Loucy (cell line): ENCODE results near the gene MOSPD2.

Experiments
- H2AFZ ChIP-seq: fragments of 200-600 bp; sonication (generic); 2 replicates; pipeline ENCODE4 v1.6.0; 2016; ENCODE audit warnings: antibody characterized with exemption, mild to moderate bottlenecking, low read length, moderate library complexity
- H3F3A ChIP-seq: fragments of 200-600 bp; 2 replicates; pipeline ENCODE4 v1.6.0; 2016; ENCODE audit warnings: antibody characterized with exemption, low read depth, mild to moderate bottlenecking
- H3K27me3 ChIP-seq: fragments of 200-600 bp; sonication (generic); 2 replicates; pipeline ENCODE4 v1.6.1; 2014; ENCODE audit warnings: low read length, mild to moderate bottlenecking; ENCODE audit not compliant: insufficient read depth, poor library complexity, severe bottlenecking
- H3K36me3 ChIP-seq: fragments of 200-600 bp; sonication (generic); 2 replicates; pipeline ENCODE4 v1.6.1; 2016; ENCODE audit warnings: low read length; ENCODE audit not compliant: insufficient read depth
- H3K4me1 ChIP-seq: fragments of 200-600 bp; sonication (generic); 2 replicates; pipeline ENCODE4 v1.5.1; 2014; ENCODE audit warnings: low read length, mild to moderate bottlenecking; ENCODE audit not compliant: insufficient read depth, poor library complexity, severe bottlenecking
- H3K4me2 ChIP-seq: fragments of 200-600 bp; sonication (generic); 2 replicates; pipeline ENCODE4 v1.6.0; 2014; ENCODE audit warnings: antibody characterized with exemption, low read length, low read depth, mild to moderate bottlenecking; ENCODE audit not compliant: poor library complexity, severe bottlenecking
- H3K4me3 ChIP-seq: fragments of 200-600 bp; sonication (generic); 2 replicates; pipeline ENCODE4 v1.5.1; 2014; ENCODE audit warnings: low read length, mild to moderate bottlenecking, mixed read lengths; ENCODE audit not compliant: poor library complexity, severe bottlenecking
- H3K79me2 ChIP-seq: fragments of 200-600 bp; sonication (generic); 2 replicates; pipeline ENCODE4 v1.6.1; 2014; ENCODE audit warnings: low read length; ENCODE audit not compliant: insufficient read depth
- H3K9ac ChIP-seq: fragments of 200-600 bp; sonication (generic); 2 replicates; pipeline ENCODE4 v1.6.0; 2014; ENCODE audit warnings: mild to moderate bottlenecking, low read depth, low read length, moderate library complexity; ENCODE audit not compliant: poor library complexity, severe bottlenecking
- H3K9me2 ChIP-seq: fragments of 200-600 bp; sonication (generic); replicated peaks from 2 replicates; pipeline ENCODE4 v1.6.1; 2016; ENCODE audit warnings: low read depth, low read length, mixed read lengths
- H3K9me3 ChIP-seq: fragments of 200-600 bp; sonication (generic); 2 replicates; pipeline ENCODE4 v1.6.1; 2014; ENCODE audit warnings: mild to moderate bottlenecking, antibody characterized with exemption, low read length, low read depth; ENCODE audit not compliant: insufficient read depth
- H4K20me1 ChIP-seq: fragments of 200-600 bp; sonication (generic); 2 replicates; pipeline ENCODE4 v1.6.0; 2014; ENCODE audit warnings: antibody characterized with exemption, low read length, mild to moderate bottlenecking; ENCODE audit not compliant: insufficient read depth, poor library complexity, severe bottlenecking
- EZH2phosphoT487 ChIP-seq: fragments of 200-600 bp; IDR thresholded peaks from 2 replicates; pipeline ENCODE4 v1.6.1; 2018; ENCODE audit warnings: antibody characterized with exemption, mild to moderate bottlenecking, moderate library complexity, borderline replicate concordance
- TF ChIP-seq, protein P1 (sequence below): fragments of 200-600 bp; sonication (generic); conservative IDR thresholded peaks from 2 replicates; pipeline ENCODE4 v1.5.1; 2014; ENCODE audit warnings: mild to moderate bottlenecking, antibody characterized with exemption, low read length

The MOSPD2 gene

DNA sequence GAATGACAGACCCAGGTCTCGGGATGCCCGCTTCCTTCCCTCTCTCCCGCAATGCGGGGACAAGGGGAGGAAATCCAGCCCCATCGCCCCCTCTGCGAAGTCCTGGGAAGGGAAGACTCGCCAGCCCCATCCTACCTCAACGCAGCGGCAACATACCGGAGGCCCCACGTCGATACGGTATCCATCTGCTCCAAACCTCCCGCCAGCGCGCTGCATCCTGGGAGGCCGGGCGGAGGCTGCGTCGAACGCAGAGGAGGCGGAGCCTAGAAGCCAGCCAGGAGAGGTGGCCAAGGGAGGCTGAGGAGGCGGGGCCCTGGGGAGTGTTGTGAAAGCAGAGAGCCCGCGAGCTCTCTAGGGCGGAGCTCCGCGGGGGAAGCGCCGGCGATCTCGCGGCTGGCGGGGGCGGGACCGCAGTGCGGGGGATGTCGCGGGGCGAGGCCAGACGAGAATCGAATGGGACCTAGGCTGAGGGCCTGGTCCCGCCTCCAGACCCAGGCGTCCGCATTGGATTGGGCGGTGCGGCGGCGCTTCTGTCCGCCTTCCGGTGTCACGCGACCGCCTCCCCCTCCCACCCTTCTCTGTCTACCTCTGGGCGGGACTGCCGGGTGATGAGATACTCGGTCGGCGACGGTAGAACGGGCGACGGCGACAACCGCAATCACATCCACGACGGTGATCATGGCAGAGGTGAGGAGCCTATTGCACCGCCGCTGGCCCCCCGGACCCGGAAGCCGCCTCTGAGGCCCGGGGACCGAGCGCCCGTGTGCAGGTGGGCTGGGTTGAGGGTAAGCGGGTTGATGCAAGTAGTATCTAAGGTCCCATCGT, at the start of gene MOSPD2, which contains the start of gene FANCB:
TSS of gene MOSPD2 (plus strand) at position 571 of the 825 bp plus-strand sequence. CDS start at position 679, 108 bp downstream.
TSS of gene FANCB (minus strand) at position 219 of the 825 bp plus-strand sequence. CDS start 7,559 bp downstream, outside the sequence.
- peak within 1 kb of the TSS; percentile 91 for H2AFZ ChIP-seq
- H3F3A ChIP-seq = no peaks in the 10 kb centered on the region
- H3K9me3 ChIP-seq = no peaks in the 10 kb centered on the region
- H3K4me3 ChIP-seq = peak within 1 kb of the TSS; percentile 96
- peaks cover 26% of the 10 kb centered on the region for H3K4me1 ChIP-seq
- H3K79me2 ChIP-seq = peaks cover 51% of the 10 kb centered on the region
- no peaks in the 10 kb centered on the region for H3K27me3 ChIP-seq
- H3K36me3 ChIP-seq = peaks cover 5% of the 10 kb centered on the region; the same call in 1 of the 2 replicates
- no peaks in the 10 kb centered on the region for H3K9me2 ChIP-seq
- H4K20me1 ChIP-seq = peaks cover 8% of the 10 kb centered on the region
- peak within 1 kb of the TSS; percentile 89 for H3K9ac ChIP-seq
- H3K4me2 ChIP-seq = peak within 1 kb of the TSS; percentile 92
- TF ChIP-seq, protein P1, sequence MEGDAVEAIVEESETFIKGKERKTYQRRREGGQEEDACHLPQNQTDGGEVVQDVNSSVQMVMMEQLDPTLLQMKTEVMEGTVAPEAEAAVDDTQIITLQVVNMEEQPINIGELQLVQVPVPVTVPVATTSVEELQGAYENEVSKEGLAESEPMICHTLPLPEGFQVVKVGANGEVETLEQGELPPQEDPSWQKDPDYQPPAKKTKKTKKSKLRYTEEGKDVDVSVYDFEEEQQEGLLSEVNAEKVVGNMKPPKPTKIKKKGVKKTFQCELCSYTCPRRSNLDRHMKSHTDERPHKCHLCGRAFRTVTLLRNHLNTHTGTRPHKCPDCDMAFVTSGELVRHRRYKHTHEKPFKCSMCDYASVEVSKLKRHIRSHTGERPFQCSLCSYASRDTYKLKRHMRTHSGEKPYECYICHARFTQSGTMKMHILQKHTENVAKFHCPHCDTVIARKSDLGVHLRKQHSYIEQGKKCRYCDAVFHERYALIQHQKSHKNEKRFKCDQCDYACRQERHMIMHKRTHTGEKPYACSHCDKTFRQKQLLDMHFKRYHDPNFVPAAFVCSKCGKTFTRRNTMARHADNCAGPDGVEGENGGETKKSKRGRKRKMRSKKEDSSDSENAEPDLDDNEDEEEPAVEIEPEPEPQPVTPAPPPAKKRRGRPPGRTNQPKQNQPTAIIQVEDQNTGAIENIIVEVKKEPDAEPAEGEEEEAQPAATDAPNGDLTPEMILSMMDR = no peak
- no peak for TF ChIP-seq EZH2phosphoT487

DNA sequence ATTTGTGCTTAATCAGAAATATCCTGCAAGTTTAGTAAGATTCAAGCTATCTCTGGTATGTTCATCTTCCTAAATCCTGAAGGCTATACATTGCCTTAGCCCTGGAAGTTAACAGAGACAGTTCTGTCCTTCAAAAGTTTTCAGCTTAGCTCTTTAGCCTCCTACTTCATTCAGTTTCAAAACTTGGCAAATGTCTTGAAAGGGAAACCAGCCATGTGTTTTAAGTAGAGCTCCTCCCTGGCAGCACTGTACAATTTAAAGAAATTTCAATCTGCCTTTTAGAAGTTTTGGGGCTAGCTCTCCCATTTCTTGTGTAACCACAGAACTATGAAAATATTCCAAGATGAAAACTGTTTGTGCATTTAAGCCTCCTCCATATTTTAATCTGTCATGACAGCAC, 47.4 kb upstream of the MOSPD2 start:
- no peak overlapping the region for H2AFZ ChIP-seq
- no peaks in the 10 kb centered on the region for H4K20me1 ChIP-seq
- no peaks in the 10 kb centered on the region for H3K4me1 ChIP-seq
- no peaks in the 10 kb centered on the region for H3F3A ChIP-seq
- H3K79me2 ChIP-seq = no peaks in the 10 kb centered on the region
- H3K27me3 ChIP-seq = no peaks in the 10 kb centered on the region
- H3K9me3 ChIP-seq = no peaks in the 10 kb centered on the region
- H3K9ac ChIP-seq = no peak overlapping the region
- TF ChIP-seq EZH2phosphoT487 = no peak
- TF ChIP-seq, protein P1 = no peak
- H3K36me3 ChIP-seq = no peaks in the 10 kb centered on the region
- no peaks in the 10 kb centered on the region for H3K9me2 ChIP-seq
- no peak overlapping the region for H3K4me3 ChIP-seq
- no peak overlapping the region for H3K4me2 ChIP-seq

DNA sequence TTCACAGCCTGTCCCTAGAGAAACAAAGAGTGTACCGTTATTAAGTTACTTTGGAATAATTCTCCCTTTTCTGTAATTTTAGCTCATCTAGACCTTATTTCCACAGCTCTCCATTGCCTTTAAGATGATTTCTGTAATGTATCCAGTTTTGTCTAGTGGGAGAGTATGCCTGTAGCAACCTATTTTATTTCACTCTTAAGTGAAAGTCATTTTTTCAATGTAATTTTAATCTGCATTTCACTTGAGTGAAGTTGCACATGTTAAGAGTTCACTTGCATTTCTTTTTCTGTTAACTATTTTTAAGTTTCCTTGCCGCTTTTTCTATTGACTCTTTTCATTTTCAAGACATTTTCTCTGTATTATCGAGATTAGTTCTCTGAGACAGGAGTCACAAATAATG, 46.9 kb upstream of the MOSPD2 start:
- no peak for TF ChIP-seq EZH2phosphoT487
- TF ChIP-seq, protein P1 = no peak
- no peaks in the 10 kb centered on the region for H3K27me3 ChIP-seq
- no peak overlapping the region for H3K4me3 ChIP-seq
- no peaks in the 10 kb centered on the region for H3F3A ChIP-seq
- no peaks in the 10 kb centered on the region for H3K9me3 ChIP-seq
- no peak overlapping the region for H3K4me2 ChIP-seq
- H3K36me3 ChIP-seq = no peaks in the 10 kb centered on the region
- no peaks in the 10 kb centered on the region for H3K4me1 ChIP-seq
- H4K20me1 ChIP-seq = no peaks in the 10 kb centered on the region
- H3K9ac ChIP-seq = no peak overlapping the region
- no peaks in the 10 kb centered on the region for H3K79me2 ChIP-seq
- no peaks in the 10 kb centered on the region for H3K9me2 ChIP-seq
- H2AFZ ChIP-seq = no peak overlapping the region
